ENCODE data around the gene KRTAP5-1.

KRTAP5-1 gene

GRCh38 chr11:1544536-1544935 lies 40.5 kb downstream of the KRTAP5-1 start:
- no peak overlapping the region for H3K9ac ChIP-seq (ENCODE audit: low read depth in 1 of 2, low read length in 2 of 2)
- H3K27me3 ChIP-seq (ENCODE audit: control insufficient read depth in 1 of 2, insufficient read depth in 2 of 2, low read length in 2 of 2): peaks cover 7 to 9% of the 10 kb centered on the region in 2 donors
- no peaks in the 10 kb centered on the region for H3K9me3 ChIP-seq (ENCODE audit: control insufficient read depth in 1 of 2, low read length in 2 of 2)
- H3K4me1 ChIP-seq (ENCODE audit: control insufficient read depth in 1 of 2, insufficient read depth in 2 of 2, low read length in 2 of 2): peaks cover 18 to 23% of the 10 kb centered on the region in 2 donors
- no peak overlapping the region for H3K27ac ChIP-seq (ENCODE audit: low read depth, low read length)
- H3K36me3 ChIP-seq (ENCODE audit: control insufficient read depth in 1 of 2, insufficient read depth in 2 of 2, low read length in 2 of 2): no peaks in the 10 kb centered on the region
- H3K4me3 ChIP-seq (ENCODE audit: low read depth in 1 of 2, low read length in 2 of 2): no peak overlapping the region

- Histone ChIP-seq H3K4me1 (ENCODE audit: control insufficient read depth in 1 of 2, insufficient read depth in 2 of 2, low read length in 2 of 2) (peaks cover 18 to 23% of the 10 kb centered on the region in 2 donors), H3K27me3 (ENCODE audit: control insufficient read depth in 1 of 2, insufficient read depth in 2 of 2, low read length in 2 of 2) (peaks cover 7 to 9% of the 10 kb centered on the region in 2 donors), H3K36me3 (ENCODE audit: control insufficient read depth in 1 of 2, insufficient read depth in 2 of 2, low read length in 2 of 2) (no peaks in the 10 kb centered on the region), H3K9me3 (ENCODE audit: control insufficient read depth in 1 of 2, low read length in 2 of 2) (no peaks in the 10 kb centered on the region), H3K27ac (ENCODE audit: low read depth, low read length) (no peak overlapping the region), H3K4me3 (ENCODE audit: low read depth in 1 of 2, low read length in 2 of 2) (no peak overlapping the region), H3K9ac (ENCODE audit: low read depth in 1 of 2, low read length in 2 of 2) (no peak overlapping the region)
Measured at GRCh38 chr11:1543606-1544263, 41.3 kb downstream of the KRTAP5-1 start.

GRCh38 chr11:1542267-1542666 lies 42.8 kb downstream of the KRTAP5-1 start:
- Histone ChIP-seq H3K4me1 (ENCODE audit: control insufficient read depth in 1 of 2, insufficient read depth in 2 of 2, low read length in 2 of 2) (peaks cover 13 to 14% of the 10 kb centered on the region in 2 donors), H3K4me3 (ENCODE audit: low read depth in 1 of 2, low read length in 2 of 2) (no peak overlapping the region), H3K9ac (ENCODE audit: low read depth in 1 of 2, low read length in 2 of 2) (no peak overlapping the region), H3K9me3 (ENCODE audit: control insufficient read depth in 1 of 2, low read length in 2 of 2) (no peaks in the 10 kb centered on the region), H3K27ac (ENCODE audit: low read depth, low read length) (no peak overlapping the region), H3K36me3 (ENCODE audit: control insufficient read depth in 1 of 2, insufficient read depth in 2 of 2, low read length in 2 of 2) (no peaks in the 10 kb centered on the region), H3K27me3 (ENCODE audit: control insufficient read depth in 1 of 2, insufficient read depth in 2 of 2, low read length in 2 of 2) (peaks cover 3 to 4% of the 10 kb centered on the region in 2 donors)

GRCh38 chr11:1541474-1542204 lies 43.4 kb downstream of the KRTAP5-1 start:
- Histone ChIP-seq H3K4me1 (ENCODE audit: control insufficient read depth in 1 of 2, insufficient read depth in 2 of 2, low read length in 2 of 2) (peaks cover 12% of the 10 kb centered on the region in 2 donors), H3K27ac (ENCODE audit: low read depth, low read length) (no peak overlapping the region), H3K9ac (ENCODE audit: low read depth in 1 of 2, low read length in 2 of 2) (no peak overlapping the region), H3K9me3 (ENCODE audit: control insufficient read depth in 1 of 2, low read length in 2 of 2) (no peaks in the 10 kb centered on the region), H3K4me3 (ENCODE audit: low read depth in 1 of 2, low read length in 2 of 2) (no peak overlapping the region), H3K36me3 (ENCODE audit: control insufficient read depth in 1 of 2, insufficient read depth in 2 of 2, low read length in 2 of 2) (peaks cover 0 to under 1% of the 10 kb centered on the region in 2 donors), H3K27me3 (ENCODE audit: control insufficient read depth in 1 of 2, insufficient read depth in 2 of 2, low read length in 2 of 2) (peaks cover 0 to 2% of the 10 kb centered on the region in 2 donors)

GRCh38 chr11:1540074-1540473 lies 45.0 kb downstream of the KRTAP5-1 start:
- Histone ChIP-seq H3K36me3 (ENCODE audit: control insufficient read depth in 1 of 2, insufficient read depth in 2 of 2, low read length in 2 of 2) (peaks cover 0 to 11% of the 10 kb centered on the region in 2 donors), H3K9ac (ENCODE audit: low read depth in 1 of 2, low read length in 2 of 2) (no peak overlapping the region), H3K4me1 (ENCODE audit: control insufficient read depth in 1 of 2, insufficient read depth in 2 of 2, low read length in 2 of 2) (peaks cover 6 to 7% of the 10 kb centered on the region in 2 donors), H3K27ac (ENCODE audit: low read depth, low read length) (no peak overlapping the region), H3K9me3 (ENCODE audit: control insufficient read depth in 1 of 2, low read length in 2 of 2) (no peaks in the 10 kb centered on the region), H3K27me3 (ENCODE audit: control insufficient read depth in 1 of 2, insufficient read depth in 2 of 2, low read length in 2 of 2) (peaks cover 0 to 2% of the 10 kb centered on the region in 2 donors), H3K4me3 (ENCODE audit: low read depth in 1 of 2, low read length in 2 of 2) (no peak overlapping the region)

- Histone ChIP-seq H3K27ac (ENCODE audit: low read depth, low read length) (no peak overlapping the region), H3K9me3 (ENCODE audit: control insufficient read depth in 1 of 2, low read length in 2 of 2) (no peaks in the 10 kb centered on the region), H3K4me3 (ENCODE audit: low read depth in 1 of 2, low read length in 2 of 2) (no peak overlapping the region), H3K36me3 (ENCODE audit: control insufficient read depth in 1 of 2, insufficient read depth in 2 of 2, low read length in 2 of 2) (peaks cover 5 to 20% of the 10 kb centered on the region in 2 donors), H3K4me1 (ENCODE audit: control insufficient read depth in 1 of 2, insufficient read depth in 2 of 2, low read length in 2 of 2) (peaks cover 7 to 10% of the 10 kb centered on the region in 2 donors), H3K27me3 (ENCODE audit: control insufficient read depth in 1 of 2, insufficient read depth in 2 of 2, low read length in 2 of 2) (peaks cover 0 to 2% of the 10 kb centered on the region in 2 donors), H3K9ac (ENCODE audit: low read depth in 1 of 2, low read length in 2 of 2) (no peak overlapping the region)
Measured at GRCh38 chr11:1538153-1538552, 46.9 kb downstream of the KRTAP5-1 start.

- no peak overlapping the region for H3K9ac ChIP-seq (ENCODE audit: low read depth in 1 of 2, low read length in 2 of 2)
Measured at GRCh38 chr11:1536065-1536843, 48.8 kb downstream of the KRTAP5-1 start.

GRCh38 chr11:1534682-1535081 lies 50.4 kb downstream of the KRTAP5-1 start:
- Histone ChIP-seq H3K4me1 (ENCODE audit: control insufficient read depth in 1 of 2, insufficient read depth in 2 of 2, low read length in 2 of 2) (peaks cover 0 to 8% of the 10 kb centered on the region in 2 donors), H3K27me3 (ENCODE audit: control insufficient read depth in 1 of 2, insufficient read depth in 2 of 2, low read length in 2 of 2) (no peaks in the 10 kb centered on the region), H3K27ac (ENCODE audit: low read depth, low read length) (no peak overlapping the region), H3K4me3 (ENCODE audit: low read depth in 1 of 2, low read length in 2 of 2) (no peak overlapping the region), H3K36me3 (ENCODE audit: control insufficient read depth in 1 of 2, insufficient read depth in 2 of 2, low read length in 2 of 2) (peaks cover 18 to 39% of the 10 kb centered on the region in 2 donors), H3K9ac (ENCODE audit: low read depth in 1 of 2, low read length in 2 of 2) (no peak overlapping the region), H3K9me3 (ENCODE audit: control insufficient read depth in 1 of 2, low read length in 2 of 2) (no peaks in the 10 kb centered on the region)

More at GRCh38 chr11:1536065-1536843, 48.8 kb downstream of the KRTAP5-1 start:
- no peak overlapping the region for H3K4me3 ChIP-seq (ENCODE audit: low read depth in 1 of 2, low read length in 2 of 2)
- peaks cover 0 to 8% of the 10 kb centered on the region in 2 donors for H3K4me1 ChIP-seq (ENCODE audit: control insufficient read depth in 1 of 2, insufficient read depth in 2 of 2, low read length in 2 of 2)
- H3K9me3 ChIP-seq (ENCODE audit: control insufficient read depth in 1 of 2, low read length in 2 of 2): no peaks in the 10 kb centered on the region
- H3K27me3 ChIP-seq (ENCODE audit: control insufficient read depth in 1 of 2, insufficient read depth in 2 of 2, low read length in 2 of 2): no peaks in the 10 kb centered on the region
- H3K27ac ChIP-seq (ENCODE audit: low read depth, low read length): no peak overlapping the region
- peaks cover 18 to 31% of the 10 kb centered on the region in 2 donors for H3K36me3 ChIP-seq (ENCODE audit: control insufficient read depth in 1 of 2, insufficient read depth in 2 of 2, low read length in 2 of 2)

All from duodenal mucosa (tissue), 2 donors.